H1 (cell line): ENCODE measurements around the gene ABCC4. TPM values are rescaled to one million over a fixed set of nuclear protein-coding genes. Genes with fewer than 3 reads are reported as not detected.

ENCODE experiments used
- CTCF ChIA-PET: fragments of 300-600 bp; sonication (Branson Sonifier 250); formaldehyde crosslinking; loops from one replicate; lab custom pipeline; 2021; ENCODE audit not compliant: partially characterized antibody; lab: Charles Lee
- POLR2A ChIA-PET: fragments of 300-600 bp; sonication (Branson Sonifier 250); formaldehyde crosslinking; loops from one replicate; lab custom pipeline; 2021; ENCODE audit warnings: inconsistent platforms; ENCODE audit not compliant: partially characterized antibody; lab: Charles Lee
- DNase-seq, 2 experiments: peaks; one replicate each; pipeline versions ENCODE4 v3.0.0 to v3.0.0-alpha.2; 2010 to 2022; ENCODE audit warnings: low spot score in 2 of 2, low read depth in 1 of 2, mixed read lengths in 1 of 2
- FAIRE-seq: peaks from 2 replicates; lab custom pipeline; 2011; peaks lifted over from hg19 to GRCh38; lab: Jason Lieb, UNC
- H2AFZ ChIP-seq: 2 replicates; pipeline ENCODE4 v1.8.1; 2012; ENCODE audit warnings: low read length, inconsistent platforms
- H2AK5ac ChIP-seq: 2 replicates; pipeline ENCODE4 v1.6.1; 2013; ENCODE audit warnings: low read depth, low read length
- H2BK120ac ChIP-seq: replicated peaks from 2 replicates; pipeline ENCODE3; 2013; ENCODE audit warnings: low read depth, low read length, inconsistent platforms
- H2BK12ac ChIP-seq: 2 replicates; pipeline ENCODE4 v1.6.1; 2013; ENCODE audit warnings: low read depth, low read length
- H2BK15ac ChIP-seq: 2 replicates; pipeline ENCODE4 v1.6.1; 2013; ENCODE audit warnings: low read length
- H2BK20ac ChIP-seq: 2 replicates; pipeline ENCODE4 v1.6.1; 2013; ENCODE audit warnings: low read length
- H2BK5ac ChIP-seq: 2 replicates; pipeline ENCODE4 v1.6.1; 2013; ENCODE audit warnings: low read depth, low read length
- H3K14ac ChIP-seq: 2 replicates; pipeline ENCODE4 v1.6.1; 2013; ENCODE audit warnings: inconsistent platforms; ENCODE audit not compliant: insufficient read length
- H3K18ac ChIP-seq: 2 replicates; pipeline ENCODE4 v1.6.1; 2013; ENCODE audit warnings: low read length; ENCODE audit errors: extremely low read depth
- H3K23ac ChIP-seq: 2 replicates; pipeline ENCODE4 v1.6.1; 2013; ENCODE audit warnings: inconsistent platforms; ENCODE audit not compliant: insufficient read length
- H3K23me2 ChIP-seq: 2 replicates; pipeline ENCODE4 v1.6.1; 2013; ENCODE audit warnings: low read depth, low read length
- H3K27ac ChIP-seq: 2 replicates; pipeline ENCODE4 v1.6.1; 2011; ENCODE audit warnings: low read depth, low read length, inconsistent platforms
- H3K27me3 ChIP-seq, 4 experiments: replicated peaks in 1 of 4; 1 replicate in 1 of 4; 2 replicates in 3 of 4; pipeline versions ENCODE4 v1.6.1 to v1.8.1; 2011 to 2013; ENCODE audit warnings: low read length in 3 of 4, mild to moderate bottlenecking in 3 of 4, inconsistent platforms in 2 of 4, mixed read lengths in 2 of 4, moderate library complexity in 1 of 4; ENCODE audit not compliant: control insufficient read depth in 3 of 4, insufficient read depth in 3 of 4; ENCODE audit errors: extremely low read depth in 1 of 4
- H3K36me3 ChIP-seq, 4 experiments: 2 replicates each; pipeline versions ENCODE4 v1.6.1 to v1.8.1; 2011 to 2013; ENCODE audit warnings: mild to moderate bottlenecking in 4 of 4, low read length in 3 of 4, moderate library complexity in 2 of 4, control low read depth in 1 of 4, inconsistent platforms in 1 of 4; ENCODE audit not compliant: insufficient read depth in 4 of 4, control insufficient read depth in 2 of 4
- H3K4ac ChIP-seq: replicated peaks from 2 replicates; pipeline ENCODE3; 2013; ENCODE audit warnings: low read length, low read depth, mixed read lengths, inconsistent platforms; ENCODE audit not compliant: insufficient read length
- H3K4me1 ChIP-seq, 4 experiments: replicated peaks in 1 of 4; 1 replicate in 1 of 4; 2 replicates in 3 of 4; pipeline versions ENCODE4 v1.6.1 to v1.8.1; 2011 to 2013; ENCODE audit warnings: low read length in 3 of 4, inconsistent platforms in 2 of 4, mixed read lengths in 1 of 4; ENCODE audit not compliant: insufficient read depth in 4 of 4, control insufficient read depth in 3 of 4
- H3K4me2 ChIP-seq, 2 experiments: 2 replicates each; pipeline versions ENCODE4 v1.6.1 to v1.8.1; 2011 to 2013; ENCODE audit warnings: low read depth in 2 of 2, low read length in 2 of 2, control low read depth in 1 of 2, inconsistent platforms in 1 of 2, mild to moderate bottlenecking in 1 of 2; ENCODE audit not compliant: insufficient read depth in 1 of 2
- H3K4me3 ChIP-seq, 4 experiments: fragments of 200-600, 300-600 bp in 1 of 4; sonication (generic), shearing (Covaris generic), sonication (Bioruptor Twin) in 1 of 4; 2 replicates each; pipeline versions ENCODE4 v1.5.1 to v1.8.1; 2011 to 2016; ENCODE audit warnings: low read length in 4 of 4, low read depth in 3 of 4, control low read depth in 2 of 4, inconsistent platforms in 2 of 4, mild to moderate bottlenecking in 2 of 4, mixed read lengths in 1 of 4, moderate library complexity in 1 of 4; ENCODE audit not compliant: insufficient read depth in 2 of 4; ENCODE audit errors: extremely low read depth in 1 of 4
- H3K56ac ChIP-seq: replicated peaks from 2 replicates; pipeline ENCODE3; 2013; ENCODE audit warnings: low read depth, mild to moderate bottlenecking, mixed read lengths, low read length, inconsistent platforms; ENCODE audit not compliant: insufficient read length
- H3K79me1 ChIP-seq: 2 replicates; pipeline ENCODE4 v1.6.1; 2013; ENCODE audit warnings: low read depth, low read length, control low read depth
- H3K79me2 ChIP-seq, 2 experiments: 2 replicates each; pipeline versions ENCODE4 v1.6.1 to v1.8.1; 2012 to 2013; ENCODE audit warnings: low read length in 2 of 2, mild to moderate bottlenecking in 2 of 2, inconsistent platforms in 1 of 2; ENCODE audit not compliant: insufficient read depth in 2 of 2, control insufficient read depth in 1 of 2
- H3K9ac ChIP-seq, 4 experiments: replicated peaks in 1 of 4; 1 replicate in 1 of 4; 2 replicates in 3 of 4; pipeline versions ENCODE4 v1.6.1 to v1.8.1; 2011 to 2013; ENCODE audit warnings: low read depth in 3 of 4, low read length in 3 of 4, control low read depth in 2 of 4, mild to moderate bottlenecking in 2 of 4, moderate library complexity in 2 of 4, inconsistent platforms in 1 of 4; ENCODE audit errors: extremely low read depth in 1 of 4
- H3K9me3 ChIP-seq, 2 experiments: 2 replicates each; pipeline versions ENCODE4 v1.6.1 to v1.8.1; 2012 to 2013; ENCODE audit warnings: mild to moderate bottlenecking in 2 of 2, moderate library complexity in 2 of 2, control low read depth in 1 of 2, inconsistent platforms in 1 of 2, low read depth in 1 of 2, low read length in 1 of 2, mixed read lengths in 1 of 2; ENCODE audit not compliant: insufficient read depth in 2 of 2
- H4K20me1 ChIP-seq, 2 experiments: replicated peaks in 1 of 2; 2 replicates each; pipeline versions ENCODE3 to v1.8.1; 2011 to 2013; ENCODE audit warnings: inconsistent platforms in 2 of 2, low read length in 2 of 2, mild to moderate bottlenecking in 1 of 2; ENCODE audit not compliant: insufficient read depth in 2 of 2, control insufficient read depth in 1 of 2
- H4K5ac ChIP-seq: 2 replicates; pipeline ENCODE4 v1.6.1; 2013; ENCODE audit warnings: low read length, low read depth, mixed read lengths, inconsistent platforms; ENCODE audit not compliant: insufficient read length
- H4K8ac ChIP-seq: 2 replicates; pipeline ENCODE4 v1.8.0; 2013; ENCODE audit warnings: mild to moderate bottlenecking, moderate library complexity, low read length, inconsistent platforms; ENCODE audit not compliant: insufficient read depth; ENCODE audit errors: extremely low read depth
- H4K91ac ChIP-seq: replicated peaks from 2 replicates; pipeline ENCODE3; 2013; ENCODE audit warnings: low read length, mixed read lengths, inconsistent platforms; ENCODE audit not compliant: insufficient read length
- ASH2L ChIP-seq: fragments of 200-600, 300-600 bp; sonication (generic); IDR thresholded peaks from one replicate; pipeline ENCODE4 v1.7.1; 2017; ENCODE audit warnings: low read length
- BRCA1 ChIP-seq: IDR thresholded peaks from 2 replicates; pipeline ENCODE4 v1.6.1; 2012; ENCODE audit warnings: low read depth, low read length, improper control_type of control experiment
- CHD1 ChIP-seq: IDR thresholded peaks from 2 replicates; pipeline ENCODE4 v1.6.1; 2012; ENCODE audit warnings: low read depth, low read length, improper control_type of control experiment
- EGR1 ChIP-seq: IDR thresholded peaks from 2 replicates; pipeline ENCODE4 v1.6.1; 2011; ENCODE audit warnings: low read depth, low read length, borderline replicate concordance
- GTF2F1 ChIP-seq: IDR thresholded peaks from 2 replicates; pipeline ENCODE4 v1.6.1; 2012; ENCODE audit warnings: low read depth, low read length, improper control_type of control experiment, borderline replicate concordance
- HDAC2 ChIP-seq, 2 experiments: fragments of 300-600 bp in 1 of 2; sonication (generic) in 1 of 2; IDR thresholded peaks; 2 replicates each; pipeline ENCODE4 v1.6.1; 2011 to 2012; ENCODE audit warnings: low read depth in 2 of 2, low read length in 2 of 2, mild to moderate bottlenecking in 2 of 2, moderate library complexity in 2 of 2, borderline replicate concordance in 1 of 2, inconsistent platforms in 1 of 2
- HDAC6 ChIP-seq: IDR thresholded peaks from one replicate; pipeline ENCODE4 v1.7.1; 2012; ENCODE audit warnings: low read depth, mild to moderate bottlenecking, inconsistent platforms, low read length, moderate library complexity
- JUN ChIP-seq: IDR thresholded peaks from 2 replicates; pipeline ENCODE4 v1.6.1; 2011; ENCODE audit warnings: low read depth, mild to moderate bottlenecking, improper control_type of control experiment, low read length
- KDM4A ChIP-seq: IDR thresholded peaks from one replicate; pipeline ENCODE4 v1.7.1; 2012; ENCODE audit warnings: low read depth, mild to moderate bottlenecking, moderate library complexity, low read length, inconsistent platforms; ENCODE audit not compliant: severe bottlenecking
- KDM5A ChIP-seq: fragments of 200-600 bp; IDR thresholded peaks from 2 replicates; pipeline ENCODE4 v1.7.1; 2012; ENCODE audit warnings: mild to moderate bottlenecking, low read length, inconsistent platforms, mixed read lengths
- NANOG ChIP-seq: IDR thresholded peaks from 2 replicates; pipeline ENCODE4 v1.6.1; 2011; ENCODE audit warnings: low read length, low read depth, mild to moderate bottlenecking, inconsistent platforms; ENCODE audit not compliant: insufficient read depth, poor library complexity, severe bottlenecking
- NRF1 ChIP-seq: IDR thresholded peaks from 2 replicates; pipeline ENCODE4 v1.6.1; 2011; ENCODE audit warnings: mild to moderate bottlenecking, low read depth, low read length, improper control_type of control experiment
- PHF8 ChIP-seq: fragments of 200-600 bp; sonication (generic); conservative IDR thresholded peaks from 2 replicates; pipeline ENCODE4 v1.7.1; 2012; ENCODE audit warnings: low read depth, mild to moderate bottlenecking, inconsistent platforms, low read length, moderate library complexity
- POLR2A ChIP-seq, 2 experiments: IDR thresholded peaks; 1 replicate in 1 of 2; 2 replicates in 1 of 2; pipeline ENCODE4 v1.6.1; 2011; ENCODE audit warnings: low read depth in 2 of 2, low read length in 2 of 2, mild to moderate bottlenecking in 2 of 2; ENCODE audit errors: control extremely low read depth in 1 of 2
- POU5F1 ChIP-seq: IDR thresholded peaks from 2 replicates; pipeline ENCODE4 v1.6.1; 2011; ENCODE audit warnings: low read depth, mild to moderate bottlenecking, low read length, moderate library complexity
- SP2 ChIP-seq: IDR thresholded peaks from 2 replicates; pipeline ENCODE4 v1.6.1; 2012; ENCODE audit warnings: mild to moderate bottlenecking, low read length, inconsistent platforms
- WGBS, 2 experiments: shearing (Covaris generic) in 1 of 2; methylation state at CpG; one replicate each; pipeline versions ENCODE4 v1.1.6 to v1.1.7; 2013 to 2015; ENCODE audit warnings: low lambda C conversion rate in 2 of 2, mixed read lengths in 2 of 2, inconsistent platforms in 1 of 2, low coverage in 1 of 2, missing lambda C conversion rate in 1 of 2; ENCODE audit not compliant: insufficient replicate concordance in 2 of 2, insufficient coverage in 1 of 2, insufficient read length in 1 of 2; ENCODE audit errors: extremely low coverage in 1 of 2, missing lambda C conversion rate in 1 of 2; 5-methylcytosine and 5-hydroxymethylcytosine counted together
- polyA plus RNA-seq, 7 experiments: library from polyadenylated mRNA; depleted of rRNA in 3 of 7; stranded (reverse) in 5 of 7; unstranded in 2 of 7; fragments of >200 nt in 5 of 7; fragments of 200-250 nt in 2 of 7; gene quantifications; 1 replicate in 5 of 7; 2 replicates in 1 of 7; 4 replicates in 1 of 7; pipeline versions ENCODE4 v1.2.1 to v1.2.3, GENCODE V29; 2011 to 2013; ENCODE audit warnings: missing spikeins in 2 of 7, mixed read lengths in 2 of 7
- total RNA-seq: library from RNA; stranded (reverse); fragmentation: NEBNext Ultra II Directional; extraction: Animal tissue kit (Norgen Biotek cat#: 25700); gene quantifications from 2 replicates; pipeline ENCODE4 v1.2.1, GENCODE V29; 2021

ABCC4 gene
- total and polyA plus RNA-seq, 2 of the 8 experiments (the other 6 are each of a cell fraction or from before 2014, with no cell fraction given), result 4.0 to 14.1 TPM

DNA sequence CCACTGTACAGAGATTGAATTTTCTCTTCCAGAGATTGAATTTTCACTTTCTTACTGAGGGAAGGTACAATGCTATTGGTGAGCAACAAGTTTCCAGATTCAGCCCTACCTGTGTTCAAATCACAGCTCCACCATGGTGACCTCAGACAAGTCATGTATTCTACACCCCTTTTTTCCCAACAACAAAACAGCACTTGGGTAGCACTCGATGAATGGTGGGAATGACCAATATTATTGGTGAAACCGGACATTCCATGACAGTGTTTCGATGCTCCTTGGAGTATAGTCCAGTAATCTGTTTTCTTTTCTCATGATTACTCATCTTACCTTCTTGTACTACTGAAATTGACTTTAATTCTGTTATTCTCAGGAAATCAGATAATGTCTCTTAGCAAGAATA is 322.7 kb downstream of the ABCC4 start:
- CTCF ChIA-PET, result interaction anchor here (0.6 to 0.7 kb wide), 2 partner anchors 10 to 109 kb away, joined by 3 read pairs; no protein-coding TSS in a partner anchor
- POLR2A ChIA-PET, result no interaction called here
- WGBS, 2 experiments, result 100% methylated on average over 3 of the region's 3 CpGs; no CpG with 5 or more reads in 1 of the 2 experiments
- no peak for TF ChIP-seq KDM5A
- no peak for TF ChIP-seq HDAC6
- no peak for TF ChIP-seq BRCA1
- no peak for TF ChIP-seq POLR2A (IDR thresholded peaks at IDR 0.05; ENCODE audit: control extremely low read depth in 1 of 2, low read depth in 2 of 2, low read length in 2 of 2)
- TF ChIP-seq GTF2F1, result no peak
- no peak for TF ChIP-seq KDM4A
- TF ChIP-seq ASH2L, result no peak
- no peak for TF ChIP-seq NANOG
- TF ChIP-seq PHF8, result no peak
- no peak for TF ChIP-seq CHD1
- TF ChIP-seq JUN, result no peak
- no peak for TF ChIP-seq NRF1
- no peak for TF ChIP-seq EGR1
- no peak for TF ChIP-seq SP2
- TF ChIP-seq POU5F1, result no peak
- TF ChIP-seq HDAC2 (IDR thresholded peaks at IDR 0.05; ENCODE audit: borderline replicate concordance in 1 of 2, low read depth in 2 of 2, low read length in 2 of 2), result no peak

More for the DNA sequence above, 322.7 kb downstream of the ABCC4 start:
- Histone ChIP-seq H3K56ac (no peak overlapping the region), H3K27ac (no peak overlapping the region), H4K5ac (no peak overlapping the region), H4K8ac (no peak overlapping the region), H3K23me2 (no peaks in the 10 kb centered on the region), H2BK15ac (no peak overlapping the region), H2BK5ac (no peak overlapping the region), H3K4me3 (no peak overlapping the region), H3K23ac (no peak overlapping the region), H3K36me3 (no peaks in the 10 kb centered on the region), H3K14ac (no peak overlapping the region), H4K91ac (no peak overlapping the region), H2BK20ac (no peak overlapping the region), H2AK5ac (no peak overlapping the region), H3K9me3 (0 out of 4 replicates have a peak, but pooled peaks cover 0 to 4% of the 10 kb centered on the region in 2 experiments), H3K79me2 (no peaks in the 10 kb centered on the region), H3K9ac (no peak overlapping the region), H3K18ac (no peak overlapping the region), H3K4me1 (peaks cover 0 to 9% (median 2%) of the 10 kb centered on the region in 4 experiments; a peak in 3 of 7 replicates), H3K4me2 (no peak overlapping the region), H3K79me1 (no peaks in the 10 kb centered on the region), H3K4ac (no peak overlapping the region), H2BK12ac (no peak overlapping the region), H4K20me1 (no peaks in the 10 kb centered on the region), H2AFZ (no peak overlapping the region), H3K27me3 (no peaks in the 10 kb centered on the region), H2BK120ac (no peak overlapping the region)
- FAIRE-seq, result no peak
- DNase-seq, result no peak
